ENCODE results near the gene DDB1.

The DDB1 gene

DNA sequence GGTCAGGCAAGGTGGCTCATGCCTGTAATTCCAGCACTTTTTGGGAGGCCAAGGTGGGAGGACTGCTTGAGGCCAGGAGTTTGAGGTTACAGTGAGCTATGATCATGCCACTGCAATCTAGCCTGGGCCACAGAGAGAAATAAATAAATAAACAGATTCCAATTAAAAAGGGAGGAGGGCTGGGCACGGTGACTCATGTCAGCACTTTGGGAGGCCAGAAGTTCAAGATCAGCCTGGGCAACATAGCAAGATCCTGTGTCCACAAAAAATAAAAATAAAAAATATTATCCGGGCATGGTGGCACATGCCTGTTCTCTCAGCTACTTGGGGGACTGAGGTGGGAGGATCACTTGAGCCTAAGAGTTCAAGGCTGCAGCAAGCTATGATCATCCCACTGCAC is 21.3 kb upstream of the DDB1 start:
- DNase-seq = no peak

DNA sequence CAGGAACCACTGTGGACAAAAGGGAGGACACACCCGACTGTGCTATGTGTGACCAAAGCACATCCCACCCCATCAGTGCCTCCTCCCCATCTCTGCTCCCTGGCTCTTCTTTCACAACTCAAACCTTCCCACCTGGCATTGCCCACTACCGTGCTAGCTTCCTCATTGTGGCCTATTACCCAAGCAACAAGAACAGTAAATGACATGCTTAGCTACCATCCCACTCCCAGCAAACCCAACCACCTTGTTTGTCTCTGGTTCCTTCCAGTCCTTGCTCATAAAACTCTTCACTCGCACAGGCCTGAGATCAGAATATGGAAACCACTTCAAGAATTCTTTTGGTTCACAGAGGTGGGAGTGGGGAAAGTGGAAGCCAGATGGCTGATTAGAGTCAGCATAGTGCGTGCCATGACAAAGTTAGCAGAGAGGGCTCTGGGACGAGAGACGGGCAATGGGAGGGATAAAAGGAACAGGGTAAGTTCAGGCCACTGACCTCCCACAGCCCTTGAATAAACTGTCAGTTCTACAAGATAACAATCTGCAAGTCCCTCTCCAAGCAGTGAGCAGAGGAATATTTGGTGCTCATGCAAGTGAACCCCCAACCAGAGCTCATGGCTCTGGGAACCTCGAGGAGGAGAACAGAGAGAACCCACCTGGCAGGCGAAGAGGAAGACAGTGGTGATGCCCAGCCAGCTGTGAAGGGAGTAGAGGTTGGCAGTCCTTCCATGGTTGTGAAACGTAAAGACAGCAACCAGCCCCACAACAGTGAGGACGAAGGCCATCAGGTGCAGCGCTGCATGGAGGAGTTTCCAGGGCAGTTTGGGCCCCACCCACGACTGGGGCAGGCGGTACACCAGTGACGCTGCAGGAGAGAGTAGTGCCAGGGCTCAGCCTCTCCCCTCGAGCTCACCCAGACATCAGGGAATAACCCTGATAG is 20.5 kb upstream of the DDB1 start:
- no peak for DNase-seq

DNA sequence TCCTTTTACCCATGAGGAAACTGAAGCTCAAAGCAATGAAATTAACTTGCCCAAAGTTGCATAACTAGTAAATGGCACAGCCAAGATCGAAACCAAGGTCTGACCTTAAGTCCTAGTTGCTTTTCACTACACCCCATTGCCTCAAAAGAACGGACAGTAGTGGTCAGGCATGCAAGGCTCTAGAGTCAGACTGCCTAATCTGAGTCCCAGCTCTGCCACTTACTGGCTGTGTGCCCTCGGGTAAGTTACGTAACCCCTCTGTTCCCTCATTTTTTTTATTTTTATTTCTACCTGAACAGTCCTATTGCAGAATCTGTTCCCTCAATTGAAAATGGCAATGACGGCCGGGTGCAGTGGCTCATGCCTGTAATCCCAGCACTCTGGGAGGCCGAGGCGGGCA is 19.1 kb upstream of the DDB1 start:
- DNase-seq = no peak

DNA sequence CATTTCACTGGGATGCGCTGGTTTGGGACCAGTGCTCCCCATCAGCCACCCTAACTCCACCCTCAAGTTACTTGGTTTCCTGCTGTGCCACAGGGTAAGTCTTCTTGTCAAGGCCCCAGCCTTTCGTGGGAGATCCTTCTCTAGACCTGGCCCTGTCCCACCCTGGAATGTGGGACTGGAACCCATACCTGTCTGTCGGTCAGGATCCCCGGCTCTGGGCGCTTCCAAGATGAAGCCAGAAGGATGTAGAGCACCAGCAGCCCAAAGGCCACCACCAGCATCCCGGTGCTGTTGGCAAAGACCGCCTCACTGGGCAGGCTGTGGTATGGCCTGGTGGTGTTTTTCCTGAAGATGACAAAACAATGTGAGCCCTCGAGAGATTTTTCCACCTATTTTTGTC is 17.9 kb upstream of the DDB1 start:
- DNase-seq = no peak

DNA sequence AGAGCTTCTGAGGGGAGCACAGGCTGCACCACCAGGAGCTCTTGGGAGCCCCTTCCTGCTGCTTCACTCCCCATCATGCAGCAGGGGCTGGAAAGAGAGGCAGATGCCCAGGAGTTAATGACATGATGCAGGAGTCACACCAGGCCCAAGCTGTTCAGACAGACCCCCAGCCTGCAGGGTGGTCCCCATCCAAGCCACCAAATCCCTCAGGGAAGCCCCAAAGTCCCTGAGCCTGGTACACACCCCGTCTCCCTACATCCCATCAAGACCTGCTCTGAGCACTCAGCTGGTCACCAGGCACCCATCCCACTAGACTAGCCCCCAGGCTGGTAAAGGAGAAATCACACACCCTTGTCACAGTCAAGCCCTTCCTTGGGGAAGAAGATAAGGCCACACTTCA is 17.4 kb upstream of the DDB1 start:
- no peak for DNase-seq

DNA sequence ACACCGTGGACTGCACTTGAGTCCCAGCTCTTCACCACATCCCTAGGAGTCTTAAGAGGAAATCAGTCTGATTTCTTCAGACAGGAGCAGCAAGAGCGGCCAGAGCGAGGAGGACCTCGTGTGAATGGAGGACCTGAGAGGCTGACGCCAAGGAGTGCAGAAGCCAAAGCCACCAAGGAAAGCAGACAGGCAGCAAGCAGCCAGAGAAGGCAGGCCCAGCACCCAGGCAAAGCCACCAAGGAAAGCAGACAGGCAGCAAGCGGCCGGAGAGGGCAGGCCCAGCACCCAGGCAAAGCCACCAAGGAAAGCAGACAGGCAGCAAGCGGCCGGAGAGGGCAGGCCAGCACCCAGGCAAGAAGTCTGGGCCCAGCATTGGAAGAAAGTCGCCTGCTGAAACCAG is 17.0 kb upstream of the DDB1 start:
- DNase-seq = no peak

DNA sequence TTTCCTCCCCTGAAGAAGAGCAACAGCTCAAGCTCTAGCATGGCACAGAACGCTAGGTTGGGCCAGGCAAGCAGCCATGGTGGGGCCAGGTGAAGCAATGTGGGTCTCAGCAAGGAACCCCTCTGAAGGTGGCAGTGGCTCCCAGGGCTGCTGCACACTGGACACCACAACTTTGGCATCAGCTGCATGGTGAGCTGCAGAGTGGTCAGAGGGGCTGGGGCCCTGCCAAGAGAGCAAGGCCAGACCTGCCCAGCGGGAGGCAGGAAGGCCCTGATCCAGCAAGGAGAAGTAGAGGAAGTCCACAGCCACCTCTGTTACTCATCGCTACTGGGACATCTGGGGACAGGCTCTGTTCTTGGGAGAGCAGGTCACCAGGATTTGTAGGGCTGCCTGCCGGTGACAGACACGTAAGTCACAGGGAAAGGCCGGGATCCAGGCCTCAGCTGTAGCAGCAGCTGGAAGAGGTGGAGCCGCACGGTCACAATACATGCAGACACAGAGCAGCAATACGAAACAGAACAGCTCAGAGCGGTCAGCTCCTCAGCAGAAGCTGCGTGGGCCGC is 16.4 kb upstream of the DDB1 start:
- DNase-seq = no peak

DNA sequence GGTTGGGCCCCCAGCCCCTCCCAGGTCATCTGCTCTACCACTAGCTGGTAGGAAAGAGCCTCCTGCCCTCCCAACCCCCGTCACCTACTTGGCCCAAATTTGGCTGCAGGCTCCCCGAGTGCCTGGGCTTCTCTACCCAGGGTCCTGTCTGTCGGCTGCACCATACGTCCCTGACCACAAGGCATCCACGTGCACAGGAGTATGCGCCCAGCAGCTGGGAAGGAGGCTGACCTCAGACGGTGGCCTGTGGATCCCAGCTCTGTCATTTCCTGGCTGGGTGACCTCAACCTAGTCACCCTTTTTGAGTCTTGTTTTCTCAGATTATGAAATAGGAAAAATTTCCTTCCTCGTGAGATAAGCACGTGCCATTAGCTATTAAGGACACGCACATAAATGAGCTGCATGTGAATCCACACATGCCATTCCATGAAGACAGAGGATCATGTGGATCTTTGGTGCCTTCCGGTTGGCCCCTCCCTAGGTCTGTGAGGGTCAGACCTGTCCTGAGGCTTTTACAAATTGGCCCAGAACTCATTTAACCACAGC is 15.1 kb upstream of the DDB1 start:
- no peak for DNase-seq

DNA sequence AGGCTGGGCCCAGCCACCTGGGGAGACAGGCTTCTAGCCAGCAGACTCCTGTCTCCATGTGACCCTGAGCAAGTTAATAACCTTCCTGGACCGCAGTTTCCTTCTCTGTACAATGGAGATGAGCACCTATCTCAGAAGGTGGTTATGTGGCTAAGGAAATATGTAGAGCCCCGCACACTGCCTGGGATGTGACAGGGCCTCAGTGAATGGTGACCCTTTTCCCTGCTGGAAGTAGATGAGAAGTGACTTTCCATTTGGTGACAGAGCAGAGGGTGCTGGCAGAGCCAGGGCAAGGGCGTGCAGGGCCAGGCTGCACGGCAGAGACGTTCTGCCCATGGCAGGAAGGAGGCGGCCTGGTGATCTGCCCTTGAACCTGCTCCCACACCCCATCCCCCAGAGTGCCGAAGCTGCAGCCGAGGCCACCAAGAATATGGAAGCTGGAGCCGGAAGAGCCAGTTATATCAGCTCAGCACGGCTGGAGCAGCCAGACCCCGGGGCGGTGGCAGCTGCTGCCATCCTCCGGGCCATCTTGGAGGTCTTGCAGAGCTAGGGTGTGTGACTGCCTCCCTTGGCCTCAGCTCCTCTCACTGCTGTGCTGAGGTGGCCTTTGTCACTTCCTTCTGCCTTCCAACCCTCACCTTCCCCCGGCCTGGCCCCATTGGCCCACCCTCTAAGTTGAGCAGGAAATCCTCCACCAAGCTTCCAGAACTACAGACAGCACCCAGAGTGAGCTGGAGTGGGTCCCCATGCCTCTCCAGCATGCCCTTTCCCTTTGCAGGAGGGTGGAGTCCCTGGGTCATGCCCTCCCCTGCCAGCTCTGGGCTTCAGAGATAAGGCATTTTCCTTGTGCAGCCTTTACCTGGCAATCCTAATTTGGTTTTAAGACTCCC is 13.3 kb upstream of the DDB1 start:
- DNase-seq = no peak

DNA sequence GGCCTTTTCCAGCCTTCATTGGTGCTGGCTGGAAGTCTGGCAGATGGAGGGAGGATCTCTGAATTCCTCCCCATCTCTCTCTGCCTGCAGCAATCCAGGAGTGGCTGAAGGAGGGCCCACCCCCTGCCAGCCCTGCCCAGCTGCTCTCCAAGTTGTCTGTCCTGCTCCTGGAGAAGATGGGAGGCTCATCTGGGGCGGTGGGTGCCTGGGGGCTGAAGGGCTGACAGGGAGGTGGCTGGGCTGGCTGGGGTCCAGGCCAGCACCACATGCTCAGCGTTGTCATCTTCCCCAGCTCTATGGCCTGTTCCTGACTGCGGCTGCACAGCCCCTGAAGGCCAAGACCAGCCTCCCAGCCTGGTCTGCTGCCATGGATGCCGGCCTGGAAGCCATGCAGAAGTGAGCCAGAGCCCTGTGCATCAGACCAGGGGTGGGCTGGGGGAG is 12.3 kb upstream of the DDB1 start:
- no peak for DNase-seq

DNA sequence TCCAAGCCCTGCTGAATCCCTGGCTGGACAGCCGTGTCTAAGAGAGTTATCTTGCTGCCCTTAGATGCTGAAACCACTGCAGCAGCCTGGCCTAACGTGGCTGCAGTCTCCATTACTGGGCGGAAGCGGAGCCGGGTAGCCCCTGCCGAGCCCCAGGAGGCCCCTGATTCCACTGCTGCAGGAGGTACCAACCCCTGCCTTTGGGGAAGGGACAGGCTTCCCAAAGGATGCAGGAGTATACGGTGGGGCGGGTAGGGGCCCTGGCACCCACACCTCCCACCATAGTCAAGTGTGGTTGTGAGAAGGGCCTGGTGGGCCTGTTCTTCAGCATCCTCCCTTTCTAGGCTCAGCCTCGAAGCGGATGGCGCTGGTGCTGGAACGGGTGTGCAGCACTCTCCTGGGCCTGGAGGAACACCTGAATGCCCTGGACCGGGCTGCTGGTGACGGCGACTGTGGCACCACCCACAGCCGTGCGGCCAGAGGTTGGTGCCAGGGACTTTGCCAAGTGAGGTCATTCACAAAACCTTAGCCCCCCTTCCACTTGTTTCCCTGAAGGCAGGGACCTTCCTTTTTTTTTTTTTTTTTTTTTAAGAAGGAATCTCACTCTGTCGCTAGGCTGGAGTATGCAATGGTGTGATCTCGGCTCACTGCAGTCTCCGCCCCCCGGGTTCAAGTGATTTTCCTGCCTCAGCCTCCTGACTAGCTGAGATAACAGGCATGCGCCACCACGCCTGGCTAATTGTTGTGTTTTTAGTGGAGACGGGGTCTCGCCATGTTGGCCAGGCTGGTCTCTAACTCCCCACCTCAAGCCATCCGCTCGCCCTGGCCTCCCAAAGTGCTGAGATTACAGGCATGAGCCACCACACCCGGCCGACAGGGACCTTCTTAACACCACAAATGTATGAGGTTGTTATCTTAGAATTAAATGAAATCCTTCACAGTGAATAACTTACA is 11.2 kb upstream of the DDB1 start:
- DNase-seq = no peak

DNA sequence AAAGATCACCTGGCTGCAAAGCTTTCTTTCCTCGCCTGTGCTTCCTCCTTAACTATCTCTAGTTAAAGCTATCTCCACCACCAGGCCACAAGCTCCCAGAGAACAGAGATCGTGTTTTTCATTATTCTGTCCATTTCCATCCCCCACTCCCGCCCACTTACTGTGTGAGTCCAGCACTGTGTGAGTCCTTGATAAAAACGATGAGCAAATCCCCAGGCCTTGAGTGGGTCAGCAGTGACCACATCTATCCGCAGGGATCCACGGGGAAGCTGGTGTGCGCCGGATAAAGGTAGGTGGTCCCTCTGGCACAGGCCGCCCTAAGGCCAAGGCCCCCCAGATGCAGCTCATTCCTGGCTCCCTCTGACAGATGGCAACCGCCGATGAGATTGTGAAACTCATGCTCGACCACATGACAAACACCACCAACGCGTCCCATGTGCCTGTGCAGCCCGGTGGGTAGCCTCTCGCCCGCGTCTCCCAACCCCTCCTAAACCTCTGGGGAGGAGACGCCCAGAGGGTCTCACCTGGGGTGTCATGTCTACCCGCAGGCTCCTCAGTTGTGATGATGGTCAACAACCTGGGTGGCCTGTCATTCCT is 9.4 kb upstream of the DDB1 start:
- no peak for DNase-seq

DNA sequence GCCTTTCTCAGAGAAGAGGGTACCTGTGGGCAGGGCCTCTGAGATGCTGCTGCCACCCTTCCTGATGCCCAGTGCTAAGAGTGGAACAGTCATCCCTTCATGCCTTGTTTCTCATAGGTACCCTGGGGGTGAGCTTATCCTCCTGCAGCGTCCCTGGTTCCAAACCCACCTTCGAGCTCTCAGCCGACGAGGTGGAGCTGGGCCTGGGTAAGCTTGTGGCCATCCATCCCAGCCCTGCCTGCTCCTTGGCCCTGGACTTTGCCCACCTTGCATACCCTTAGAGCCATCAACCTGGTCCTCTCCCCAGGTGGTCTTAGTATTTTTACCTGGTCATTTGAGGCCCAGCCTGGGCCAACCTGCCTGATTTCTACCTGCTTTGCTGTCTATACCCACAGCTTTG is 8.8 kb upstream of the DDB1 start:
- no peak for DNase-seq

DNA sequence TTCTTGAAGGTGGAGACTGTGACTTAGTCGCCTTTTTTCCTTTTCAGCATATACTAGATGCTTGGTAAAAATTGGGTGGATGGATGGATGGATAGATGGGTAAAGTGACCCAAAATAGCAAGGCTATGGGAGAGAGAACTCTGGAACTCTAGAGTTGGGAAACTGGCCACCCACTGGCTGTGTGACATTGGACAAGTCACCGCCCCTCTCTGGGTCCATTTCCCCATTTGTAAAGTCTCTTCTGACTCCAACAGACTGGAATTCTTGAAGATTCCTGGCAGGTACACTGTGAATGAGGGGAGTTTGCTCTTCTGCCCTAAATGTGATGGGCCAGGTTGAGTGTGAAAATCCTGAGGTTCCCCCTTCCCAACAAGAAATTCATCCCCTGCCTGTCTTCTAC is 8.1 kb upstream of the DDB1 start:
- no peak for DNase-seq

DNA sequence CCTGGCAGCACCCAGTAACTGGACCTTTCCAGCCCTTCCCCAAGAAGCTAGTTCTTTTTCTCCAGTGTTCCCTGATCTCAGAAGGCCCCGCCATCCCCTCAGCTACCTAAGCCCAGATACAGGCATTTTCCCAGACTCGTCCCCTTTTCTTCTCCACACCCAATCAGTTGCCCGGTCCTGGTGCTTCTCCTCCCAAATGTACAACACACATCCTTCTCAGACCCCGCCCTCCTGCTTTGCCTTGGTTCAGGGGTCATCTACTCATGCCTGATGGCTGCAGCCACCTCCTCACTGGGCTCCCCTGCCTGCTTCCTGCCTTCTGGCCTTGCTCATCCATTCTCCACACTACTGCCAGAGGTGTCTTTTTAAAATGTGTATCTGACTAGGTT is 6.6 kb upstream of the DDB1 start:
- no peak for DNase-seq

DNA sequence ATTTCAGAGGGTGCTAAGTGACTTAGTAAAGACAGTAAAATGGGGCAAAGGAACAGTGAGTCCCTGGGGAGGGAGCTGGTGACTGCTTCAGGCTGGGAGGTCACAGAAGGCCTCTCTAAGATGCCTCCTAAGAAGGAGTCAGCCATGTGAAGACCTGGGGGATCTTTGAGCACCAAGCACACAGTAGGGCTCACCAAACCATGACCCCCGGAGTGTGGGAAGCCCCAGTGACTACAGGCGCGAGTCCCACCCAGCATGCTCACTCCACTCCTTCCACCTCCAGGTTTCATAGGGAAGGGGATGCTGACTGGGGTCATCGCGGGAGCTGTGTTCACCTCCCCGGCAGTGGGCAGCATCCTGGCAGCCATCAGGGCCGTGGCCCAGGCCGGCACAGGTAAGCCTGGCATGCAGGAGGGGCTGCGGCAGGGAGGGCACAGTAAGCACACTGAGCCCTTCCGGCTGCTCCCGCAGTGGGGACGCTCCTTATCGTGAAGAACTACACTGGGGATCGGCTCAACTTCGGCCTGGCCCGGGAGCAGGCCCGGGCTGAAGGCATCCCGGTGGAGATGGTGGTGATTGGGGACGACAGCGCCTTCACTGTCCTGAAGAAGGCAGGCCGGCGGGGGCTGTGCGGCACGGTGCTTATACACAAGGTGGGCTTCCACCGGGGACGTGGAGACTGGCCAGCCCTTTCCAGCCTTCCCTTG is 6.0 kb upstream of the DDB1 start:
- DNase-seq = no peak

DNA sequence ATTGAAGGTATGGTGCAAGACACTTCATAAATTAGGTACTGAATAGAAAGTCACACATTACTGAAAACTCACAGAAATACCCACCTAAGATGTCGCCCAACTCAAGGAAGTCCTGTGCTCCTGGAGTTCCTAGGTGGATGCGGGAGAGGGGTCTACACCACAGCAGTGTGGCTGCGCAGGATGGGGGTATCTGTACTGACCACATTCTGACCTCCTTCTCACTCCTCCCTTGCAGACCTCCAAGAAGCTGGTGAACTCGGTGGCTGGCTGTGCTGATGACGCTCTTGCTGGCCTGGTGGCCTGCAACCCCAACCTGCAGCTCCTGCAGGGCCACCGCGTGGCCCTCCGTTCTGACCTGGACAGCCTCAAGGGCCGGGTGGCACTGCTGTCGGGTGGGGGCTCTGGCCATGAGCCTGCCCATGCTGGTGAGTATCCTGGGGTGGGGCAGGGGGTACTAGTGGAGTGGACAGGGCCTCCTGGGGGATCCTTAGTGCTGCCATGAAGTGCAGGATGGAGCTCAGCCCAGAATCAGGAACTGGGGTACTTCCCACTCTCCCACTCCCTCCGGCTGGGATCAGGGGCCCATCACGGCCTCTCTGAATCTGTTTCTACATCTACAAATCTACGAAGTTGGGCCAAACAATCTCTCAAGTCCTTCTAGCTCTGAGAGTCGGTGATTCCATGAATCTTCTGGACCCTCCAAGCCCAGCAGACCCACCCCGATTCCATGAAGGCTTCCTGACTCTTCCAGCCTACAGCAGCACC is 5.0 kb upstream of the DDB1 start:
- no peak for DNase-seq

DNA sequence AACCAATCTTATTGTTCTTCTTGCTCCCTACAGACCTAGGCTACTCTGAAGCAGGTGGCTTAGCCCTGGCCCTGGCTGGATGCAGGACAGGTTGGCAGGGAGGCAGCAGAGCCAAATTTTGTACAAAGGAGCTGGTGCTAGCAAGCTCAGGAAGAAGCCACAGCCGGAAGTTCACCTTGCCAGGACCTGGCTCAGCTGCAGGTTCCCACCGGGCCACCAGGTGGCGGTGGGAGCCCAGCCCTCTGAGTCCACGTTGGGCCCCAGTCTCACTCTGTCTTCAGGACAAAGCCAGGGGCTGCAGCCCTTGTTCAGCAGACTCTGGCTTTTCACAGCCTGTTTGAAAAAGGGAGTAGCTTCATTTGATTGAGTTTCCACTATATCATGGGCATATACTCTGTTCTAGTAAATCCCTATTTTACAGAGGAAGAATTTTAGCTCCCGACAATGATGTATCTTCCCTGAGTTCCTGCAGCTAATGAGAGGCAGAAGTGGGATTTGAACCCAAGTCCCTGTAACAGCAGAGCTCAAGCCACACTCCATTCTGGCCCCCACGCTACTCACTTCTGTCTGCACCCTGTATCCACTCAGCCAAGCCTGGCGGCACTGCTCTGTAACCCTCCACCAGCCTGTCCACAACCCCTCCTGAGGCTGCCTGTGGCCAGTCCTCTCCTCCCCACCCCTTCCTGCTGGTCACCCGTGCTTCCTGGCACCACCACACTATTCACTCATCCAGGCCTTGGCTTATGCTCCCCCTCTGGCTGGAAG is 3.4 kb upstream of the DDB1 start:
- DNase-seq = peak; percentile 63 to 89 (median 71)

DNA sequence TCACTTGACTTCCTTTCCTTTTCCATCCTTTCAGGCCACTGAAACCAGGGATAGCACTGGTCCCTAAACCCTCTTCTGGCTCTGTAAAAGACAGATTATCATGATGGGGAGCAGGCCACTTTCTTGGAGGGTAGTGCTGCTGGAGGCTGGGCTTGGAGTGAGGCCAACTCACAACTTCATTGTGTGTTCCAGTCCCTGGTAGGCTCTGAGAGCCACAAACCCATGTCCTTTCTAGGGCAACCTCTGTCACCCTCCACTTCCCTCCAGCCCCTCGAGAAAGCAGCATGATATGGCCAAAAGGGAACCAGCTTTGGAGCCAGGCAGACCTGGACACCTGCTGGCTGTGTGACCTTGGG is 2.4 kb upstream of the DDB1 start:
- DNase-seq = no peak

Measured in T-helper 2 cell (primary cell).